ENCODE measurements around the gene TBC1D14.

The TBC1D14 gene

DNA sequence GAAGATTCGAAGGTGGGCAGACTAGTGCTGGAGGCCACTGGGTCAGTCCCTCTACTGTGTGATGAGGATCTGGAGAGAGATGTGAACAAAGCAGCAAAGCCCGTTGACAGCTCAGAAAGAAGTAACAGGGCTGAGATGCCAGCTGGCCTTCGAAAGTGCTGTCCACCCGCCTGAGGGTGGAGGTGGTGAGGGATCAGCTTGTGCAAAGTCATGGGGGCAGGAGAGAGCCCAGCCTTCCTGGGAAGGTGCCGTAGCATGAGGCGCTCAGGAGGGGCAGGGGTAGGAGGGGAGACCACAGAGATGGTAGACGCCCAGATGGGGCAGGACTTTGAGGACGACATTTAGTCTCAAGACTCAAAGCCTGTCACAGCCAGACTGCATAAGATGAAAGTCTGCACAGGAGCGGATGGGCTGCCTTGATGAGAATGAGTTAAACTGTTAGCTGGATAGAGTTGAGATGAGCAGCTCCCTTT, 19.7 kb downstream of the TBC1D14 start:
- TF ChIP-seq, protein P1, sequence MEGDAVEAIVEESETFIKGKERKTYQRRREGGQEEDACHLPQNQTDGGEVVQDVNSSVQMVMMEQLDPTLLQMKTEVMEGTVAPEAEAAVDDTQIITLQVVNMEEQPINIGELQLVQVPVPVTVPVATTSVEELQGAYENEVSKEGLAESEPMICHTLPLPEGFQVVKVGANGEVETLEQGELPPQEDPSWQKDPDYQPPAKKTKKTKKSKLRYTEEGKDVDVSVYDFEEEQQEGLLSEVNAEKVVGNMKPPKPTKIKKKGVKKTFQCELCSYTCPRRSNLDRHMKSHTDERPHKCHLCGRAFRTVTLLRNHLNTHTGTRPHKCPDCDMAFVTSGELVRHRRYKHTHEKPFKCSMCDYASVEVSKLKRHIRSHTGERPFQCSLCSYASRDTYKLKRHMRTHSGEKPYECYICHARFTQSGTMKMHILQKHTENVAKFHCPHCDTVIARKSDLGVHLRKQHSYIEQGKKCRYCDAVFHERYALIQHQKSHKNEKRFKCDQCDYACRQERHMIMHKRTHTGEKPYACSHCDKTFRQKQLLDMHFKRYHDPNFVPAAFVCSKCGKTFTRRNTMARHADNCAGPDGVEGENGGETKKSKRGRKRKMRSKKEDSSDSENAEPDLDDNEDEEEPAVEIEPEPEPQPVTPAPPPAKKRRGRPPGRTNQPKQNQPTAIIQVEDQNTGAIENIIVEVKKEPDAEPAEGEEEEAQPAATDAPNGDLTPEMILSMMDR (IDR thresholded peaks at IDR 0.05; ENCODE audit: low read length, missing control alignments), result no peak
- no peak overlapping the region for H3K4me3 ChIP-seq (replicated peaks; ENCODE audit: low read depth, low read length)
- DNase-seq (ENCODE audit: low read depth), result no peak

DNA sequence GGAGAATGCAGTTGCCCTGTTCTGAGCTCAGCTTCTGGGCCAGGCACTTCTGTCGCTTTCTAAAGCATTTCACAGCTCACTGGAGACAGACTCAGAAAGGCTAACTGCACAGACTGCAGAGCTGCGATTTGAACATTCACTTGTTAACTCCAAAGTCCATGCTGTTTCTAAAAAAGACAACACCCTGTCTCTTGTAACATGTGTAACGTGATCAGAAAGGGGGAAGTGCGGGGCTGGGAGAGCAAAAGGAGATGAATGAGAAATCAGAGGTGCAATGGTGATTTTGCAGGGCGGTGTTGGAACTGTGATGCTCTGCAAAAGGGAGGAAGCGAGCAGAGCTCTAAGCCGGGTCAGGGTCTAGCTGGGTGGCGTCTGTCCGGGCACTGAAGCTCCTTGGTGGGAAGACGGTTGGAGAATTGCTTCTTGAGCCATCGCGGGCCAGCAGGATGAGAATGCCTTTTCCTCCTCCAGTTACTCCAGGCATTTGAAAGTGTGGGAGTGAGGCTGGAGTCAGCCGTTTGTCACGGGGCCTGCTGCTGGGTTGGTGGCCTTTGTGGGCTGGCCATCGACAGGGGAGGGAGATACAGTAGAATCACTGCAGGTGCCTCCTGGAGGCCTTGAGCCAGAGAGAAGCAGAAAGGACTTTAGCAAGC, 20.3 kb downstream of the TBC1D14 start:
- no peak for DNase-seq (ENCODE audit: low read depth)
- no peak overlapping the region for H3K4me3 ChIP-seq (replicated peaks; ENCODE audit: low read depth, low read length)
- TF ChIP-seq, protein P1 (IDR thresholded peaks at IDR 0.05; ENCODE audit: low read length, missing control alignments), result no peak

DNA sequence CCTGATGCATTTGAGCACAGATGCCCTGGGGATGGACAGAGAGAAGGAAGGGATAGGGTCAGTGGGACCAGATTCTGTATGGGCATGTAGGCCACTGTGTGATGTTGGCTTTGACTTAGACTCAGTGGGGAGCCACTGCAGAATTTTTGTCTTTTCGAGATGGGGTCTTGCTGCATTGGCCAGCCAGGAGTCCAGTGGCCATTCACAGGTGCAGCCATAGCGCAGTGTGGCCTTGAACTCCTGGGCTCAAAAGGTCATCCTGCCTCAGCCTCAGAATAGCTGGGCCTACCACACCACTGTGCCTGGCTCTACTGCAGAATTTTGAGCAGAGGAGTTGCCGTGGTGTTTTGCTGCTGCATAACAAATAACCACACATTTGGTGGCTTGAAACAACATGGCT, 22.8 kb downstream of the TBC1D14 start:
- H3K4me3 ChIP-seq (replicated peaks; ENCODE audit: low read depth, low read length), result no peak overlapping the region
- no peak for DNase-seq (ENCODE audit: low read depth)
- TF ChIP-seq, protein P1 (IDR thresholded peaks at IDR 0.05; ENCODE audit: low read length, missing control alignments), result no peak

DNA sequence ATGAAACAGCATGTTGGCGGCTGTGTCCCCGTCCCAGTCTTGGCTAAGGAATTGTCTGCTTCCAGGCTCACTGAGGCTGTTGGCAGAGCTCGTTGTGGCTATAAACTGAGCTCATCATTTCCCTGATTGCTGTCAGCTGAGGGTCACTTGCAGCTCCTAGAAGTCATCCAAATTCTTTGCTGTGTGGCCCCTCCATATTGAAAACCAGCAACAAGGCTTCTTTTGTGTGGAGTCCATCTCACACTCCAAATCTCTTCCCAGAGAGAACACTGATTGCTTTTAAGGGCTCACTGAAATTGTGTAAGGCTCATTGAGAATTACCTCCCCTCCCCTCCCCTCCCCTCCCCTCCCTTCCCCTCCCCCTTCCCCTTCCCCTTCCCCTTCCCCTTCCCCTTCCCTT, 23.3 kb downstream of the TBC1D14 start:
- TF ChIP-seq, protein P1 (IDR thresholded peaks at IDR 0.05; ENCODE audit: low read length, missing control alignments), result no peak
- no peak for DNase-seq (ENCODE audit: low read depth)
- H3K4me3 ChIP-seq (replicated peaks; ENCODE audit: low read depth, low read length), result no peak overlapping the region

DNA sequence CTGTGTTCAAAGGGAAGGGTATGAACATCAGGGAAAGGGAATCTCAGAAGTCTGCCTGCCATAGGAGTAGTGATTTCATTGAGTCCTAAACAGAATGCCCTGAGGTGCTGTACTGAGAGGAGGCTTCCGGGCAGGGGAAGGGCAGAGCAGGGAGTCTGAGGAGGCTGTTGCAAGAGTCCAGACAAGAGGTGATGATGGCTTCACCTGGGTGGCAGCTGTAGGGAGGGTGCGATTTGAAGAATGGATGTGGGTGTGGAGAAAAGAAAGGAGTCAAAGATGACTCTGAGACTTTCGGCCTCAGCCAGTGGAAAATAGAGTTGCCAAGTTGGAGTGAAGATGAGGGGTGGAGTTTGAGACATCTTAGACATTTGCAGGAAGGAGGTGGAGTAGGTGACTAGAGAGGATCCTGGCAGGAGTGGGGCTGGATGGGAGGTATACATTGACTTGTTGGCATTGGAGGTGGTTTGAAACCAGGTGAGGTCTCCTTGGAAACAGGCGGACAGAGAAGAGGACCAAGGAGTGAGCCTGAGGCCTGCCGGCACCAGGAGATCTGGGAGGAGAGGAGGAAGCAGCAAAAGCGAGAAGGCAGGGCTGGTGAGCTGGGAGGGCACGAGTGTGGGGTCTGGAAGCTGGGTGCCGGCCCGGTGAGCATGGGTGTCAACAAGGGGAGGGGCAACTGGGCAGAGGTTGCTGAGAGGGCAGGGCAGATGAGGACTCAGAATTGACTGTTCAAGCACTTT, 24.2 kb downstream of the TBC1D14 start:
- H3K4me3 ChIP-seq (replicated peaks; ENCODE audit: low read depth, low read length), result no peak overlapping the region
- TF ChIP-seq, protein P1 (IDR thresholded peaks at IDR 0.05; ENCODE audit: low read length, missing control alignments), result no peak
- no peak for DNase-seq (ENCODE audit: low read depth)

DNA sequence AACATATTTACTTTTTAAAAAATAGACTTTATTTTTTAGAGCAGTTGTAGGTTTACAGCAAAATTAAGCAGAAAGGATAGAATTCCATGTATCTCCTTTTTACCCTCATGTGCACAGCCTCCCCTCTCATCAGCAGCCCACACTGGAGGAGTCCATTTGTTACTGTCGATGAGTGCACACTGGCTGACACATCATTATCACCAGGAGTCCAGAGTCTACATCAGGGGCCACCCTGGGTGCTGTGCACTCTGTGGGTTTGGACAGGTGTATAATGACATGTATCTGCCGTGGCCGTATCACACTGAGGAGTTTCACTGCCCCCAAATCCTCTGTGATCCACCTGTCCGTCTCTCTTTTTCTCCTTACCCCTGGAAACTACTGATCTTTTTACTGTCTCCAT, 26.3 kb downstream of the TBC1D14 start:
- DNase-seq (ENCODE audit: low read depth), result no peak
- H3K4me3 ChIP-seq (replicated peaks; ENCODE audit: low read depth, low read length), result no peak overlapping the region
- TF ChIP-seq, protein P1 (IDR thresholded peaks at IDR 0.05; ENCODE audit: low read length, missing control alignments), result no peak

Data from fibroblast of pulmonary artery (primary cell).